Measurements from ENCODE around the gene SMPD2. TPM values are rescaled to one million over a fixed set of nuclear protein-coding genes. Genes with fewer than 3 reads are reported as not detected.

The SMPD2 gene
- total and polyA plus RNA-seq, 2 donors (not counting 3 experiments of a cell fraction or from before 2014, with no cell fraction given): 6.9 to 10.0 TPM

- Histone ChIP-seq H3K9me1 (replicated peaks; ENCODE audit: control insufficient read depth, extremely low read depth, insufficient read depth, low read length) (no peaks in the 10 kb centered on the region), H3K4me1 (ENCODE audit: control insufficient read depth, extremely low read depth, insufficient read depth, low read length) (no peaks in the 10 kb centered on the region), H3K79me2 (ENCODE audit: control insufficient read depth, insufficient read depth, low read length) (no peaks in the 10 kb centered on the region), H3K9me3 (replicated peaks; ENCODE audit: control insufficient read depth, insufficient read depth, low read length) (no peaks in the 10 kb centered on the region), H4K20me1 (replicated peaks; ENCODE audit: control insufficient read depth, extremely low read depth, insufficient read depth, low read length) (no peaks in the 10 kb centered on the region), H3K4me2 (ENCODE audit: insufficient read depth, low read length) (no peak overlapping the region), H3K27me3 (ENCODE audit: control insufficient read depth in 2 of 2, insufficient read depth in 2 of 2, low read length in 2 of 2) (no peaks in the 10 kb centered on the region), H3K9ac (replicated peaks; ENCODE audit: extremely low read depth, insufficient read depth, low read length) (no peak overlapping the region), H2AFZ (ENCODE audit: low read depth, low read length) (no peak overlapping the region), H3K4me3 (replicated peaks in 1 of 3; ENCODE audit: insufficient read depth in 1 of 3, low read depth in 1 of 3, low read length in 3 of 3) (no peak overlapping the region), H3K27ac (ENCODE audit: insufficient read depth, low read depth, low read length) (no peak overlapping the region), H3K36me3 (ENCODE audit: control insufficient read depth in 2 of 2, extremely low read depth in 1 of 2, insufficient read depth in 2 of 2, low read length in 2 of 2) (peaks cover 0 to 3% of the 10 kb centered on the region in 2 experiments)
- no peak for DNase-seq (ENCODE audit: low read depth, low spot score)
- intact Hi-C loops (cut with micrococcal nuclease): no loop called here
- no peak for TF ChIP-seq MYC (IDR thresholded peaks at IDR 0.05; ENCODE audit: low read depth, low read length)
- TF ChIP-seq MAX (IDR thresholded peaks at IDR 0.05; ENCODE audit: insufficient read depth, insufficient read length): no peak
- TF ChIP-seq GATA2 (IDR thresholded peaks at IDR 0.05; ENCODE audit: insufficient read depth, insufficient read length, low read depth, low read length): no peak
- TF ChIP-seq EZH2 (IDR thresholded peaks at IDR 0.05; ENCODE audit: borderline replicate concordance, low read depth, low read length, severe bottlenecking): no peak
- no peak for TF ChIP-seq POLR2A (IDR thresholded peaks at IDR 0.05; ENCODE audit: low read depth, low read length)
- TF ChIP-seq, protein P1, sequence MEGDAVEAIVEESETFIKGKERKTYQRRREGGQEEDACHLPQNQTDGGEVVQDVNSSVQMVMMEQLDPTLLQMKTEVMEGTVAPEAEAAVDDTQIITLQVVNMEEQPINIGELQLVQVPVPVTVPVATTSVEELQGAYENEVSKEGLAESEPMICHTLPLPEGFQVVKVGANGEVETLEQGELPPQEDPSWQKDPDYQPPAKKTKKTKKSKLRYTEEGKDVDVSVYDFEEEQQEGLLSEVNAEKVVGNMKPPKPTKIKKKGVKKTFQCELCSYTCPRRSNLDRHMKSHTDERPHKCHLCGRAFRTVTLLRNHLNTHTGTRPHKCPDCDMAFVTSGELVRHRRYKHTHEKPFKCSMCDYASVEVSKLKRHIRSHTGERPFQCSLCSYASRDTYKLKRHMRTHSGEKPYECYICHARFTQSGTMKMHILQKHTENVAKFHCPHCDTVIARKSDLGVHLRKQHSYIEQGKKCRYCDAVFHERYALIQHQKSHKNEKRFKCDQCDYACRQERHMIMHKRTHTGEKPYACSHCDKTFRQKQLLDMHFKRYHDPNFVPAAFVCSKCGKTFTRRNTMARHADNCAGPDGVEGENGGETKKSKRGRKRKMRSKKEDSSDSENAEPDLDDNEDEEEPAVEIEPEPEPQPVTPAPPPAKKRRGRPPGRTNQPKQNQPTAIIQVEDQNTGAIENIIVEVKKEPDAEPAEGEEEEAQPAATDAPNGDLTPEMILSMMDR (IDR thresholded peaks at IDR 0.05; ENCODE audit: extremely low read depth in 1 of 2, insufficient read depth in 1 of 2, low read depth in 1 of 2, low read length in 2 of 2): no peak
- TF ChIP-seq JUN (IDR thresholded peaks at IDR 0.05; ENCODE audit: borderline replicate concordance, insufficient read depth, insufficient read length, low read depth): no peak
- no peak for TF ChIP-seq POLR2AphosphoS5 (IDR thresholded peaks at IDR 0.05; ENCODE audit: insufficient read depth, low read depth, low read length)
- no peak for TF ChIP-seq FOS (IDR thresholded peaks at IDR 0.05; ENCODE audit: borderline replicate concordance, insufficient read depth, low read length)
- POLR2A ChIA-PET: no interaction called here
- dilution Hi-C loops (cut with MboI; ENCODE audit: extremely low pct_ligation_motif_present, low sequenced_read_pairs): no loop called here
- FAIRE-seq: no peak
- CTCF ChIA-PET: interaction anchor here (1.7 kb wide), 1 partner anchor 10 kb away, joined by 6 read pairs; the partner anchor contains the start of genes PPIL6 and SMPD2
- BruUV-seq (replicated peaks): no TSS peak
Observed at GRCh38 chr6:109450801-109451200, 10.3 kb downstream of the SMPD2 start.

Measured in endothelial cell of umbilical vein (primary cell).